ENCODE data around the gene DPYSL3. TPM values are rescaled to one million over a fixed set of nuclear protein-coding genes. Genes with fewer than 3 reads are reported as not detected.
"Not testable (repeated sequence)": the region's sequence is repeated elsewhere in the genome, so short reads cannot be mapped to it uniquely, and the experiment has no call there.

The DPYSL3 gene
- total RNA-seq, 4 donors from 2014 or later, result 175 to 475 (median 290) TPM

- Histone ChIP-seq H3K36me3 (no peaks in the 10 kb centered on the region), H3K27me3 (no peaks in the 10 kb centered on the region), H3K4me1 (no peaks in the 10 kb centered on the region), H3K4me3 (no peak overlapping the region), H3K27ac (no peak overlapping the region), H3K9me3 (no peaks in the 10 kb centered on the region)
- ATAC-seq, result no peak
- TF ChIP-seq POLR2A (IDR thresholded peaks at IDR 0.05), result no peak
- TF ChIP-seq CTCF (IDR thresholded peaks at IDR 0.05), result no peak
- TF ChIP-seq POLR2AphosphoS5 (IDR thresholded peaks at IDR 0.05), result no peak
- TF ChIP-seq EP300 (IDR thresholded peaks at IDR 0.05), result no peak
These were observed 138.6 kb downstream of the DPYSL3 start for GRCh38 chr5:147371290-147371689.

DNA sequence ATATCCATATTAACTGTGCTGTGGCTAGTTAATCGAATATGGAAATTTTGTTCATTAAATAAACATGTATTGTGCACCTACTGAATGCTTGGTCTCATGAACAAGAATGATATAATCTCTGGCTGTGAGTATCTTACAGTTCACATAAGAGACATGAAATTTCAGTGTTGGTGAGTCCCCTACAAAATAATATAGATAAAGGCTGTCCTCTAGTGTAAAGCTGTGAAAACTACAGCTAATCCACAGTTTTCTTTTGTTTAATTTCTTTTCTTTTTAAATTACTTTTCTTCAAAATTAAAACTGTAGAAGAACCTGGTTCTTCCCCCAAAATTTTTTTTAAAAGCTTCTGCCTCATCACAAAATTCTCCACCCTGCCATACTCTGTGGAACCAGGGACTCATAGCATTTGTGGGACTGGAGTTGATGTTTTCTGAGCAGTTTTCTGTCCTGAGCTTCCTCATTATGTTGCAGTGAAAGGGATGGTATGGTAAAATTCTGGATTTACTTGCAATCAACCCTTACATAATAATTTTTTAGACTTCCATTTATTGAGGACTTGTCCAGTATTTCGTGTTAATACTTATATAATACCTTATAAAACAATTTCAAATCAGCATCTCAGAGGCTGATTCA lies 140.0 kb downstream of the DPYSL3 start:
- no peak overlapping the region for H3K27ac ChIP-seq
- TF ChIP-seq CTCF (IDR thresholded peaks at IDR 0.05), result peak; percentile 27 to 64 (median 48)
- no peak for TF ChIP-seq EP300 (IDR thresholded peaks at IDR 0.05)
- H3K36me3 ChIP-seq, result no peaks in the 10 kb centered on the region
- no peak overlapping the region for H3K4me3 ChIP-seq
- H3K4me1 ChIP-seq, result no peaks in the 10 kb centered on the region
- 17 to 57% methylated on average over 2 of the region's 2 CpGs for WGBS, 2 donors (ENCODE audit: low coverage in 1 of 2)
- H3K27me3 ChIP-seq, result no peaks in the 10 kb centered on the region
- no peaks in the 10 kb centered on the region for H3K9me3 ChIP-seq
- ATAC-seq, result no peak

GRCh38 chr5:147367381-147367780 lies 142.5 kb downstream of the DPYSL3 start:
- not testable (repeated sequence) for ATAC-seq, H3K27ac ChIP-seq, H3K4me1 ChIP-seq, H3K4me3 ChIP-seq, H3K27me3 ChIP-seq, H3K36me3 ChIP-seq, H3K9me3 ChIP-seq
- 83% methylated on average over 6 of the region's 6 CpGs; no CpG with 5 or more reads in 1 of the 2 donors for WGBS, 2 donors (ENCODE audit: low coverage in 1 of 2)

- no peak overlapping the region for H3K27ac ChIP-seq
These were observed 148.3 kb downstream of the DPYSL3 start for GRCh38 chr5:147361441-147362175.

DNA sequence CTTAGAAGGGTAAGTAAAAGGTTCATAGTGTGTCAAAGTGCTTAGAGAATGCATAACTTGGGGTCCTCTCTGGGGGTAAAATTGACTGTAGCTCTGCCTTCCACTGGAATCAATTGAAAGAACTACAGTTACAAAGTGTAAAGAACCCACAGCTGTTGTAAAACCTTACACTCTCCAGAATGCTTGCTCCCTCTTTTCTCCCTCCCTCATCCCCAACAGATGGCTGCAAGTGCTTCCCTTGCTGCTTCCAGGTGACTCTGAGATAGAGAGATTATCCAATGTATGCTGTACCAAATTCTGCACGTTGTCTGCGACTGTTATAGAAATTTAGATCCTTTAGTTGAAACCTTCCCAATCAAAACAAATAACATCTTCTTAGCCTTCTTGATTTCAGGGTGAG lies 149.1 kb downstream of the DPYSL3 start:
- Histone ChIP-seq H3K36me3 (no peaks in the 10 kb centered on the region), H3K27me3 (no peaks in the 10 kb centered on the region), H3K9me3 (no peaks in the 10 kb centered on the region), H3K4me1 (no peaks in the 10 kb centered on the region), H3K4me3 (no peak overlapping the region), H3K27ac (no peak overlapping the region)
- no peak for ATAC-seq
- no peak for TF ChIP-seq EP300 (IDR thresholded peaks at IDR 0.05)
- TF ChIP-seq CTCF (IDR thresholded peaks at IDR 0.05), result no peak
- WGBS, 2 donors (ENCODE audit: low coverage in 1 of 2), result 56 to 63% methylated on average over 2 of the region's 2 CpGs

More at GRCh38 chr5:147361441-147362175, 148.3 kb downstream of the DPYSL3 start:
- H3K27me3 ChIP-seq, result no peaks in the 10 kb centered on the region
- no peaks in the 10 kb centered on the region for H3K9me3 ChIP-seq
- H3K4me3 ChIP-seq, result no peak overlapping the region
- no peaks in the 10 kb centered on the region for H3K4me1 ChIP-seq
- H3K36me3 ChIP-seq, result no peaks in the 10 kb centered on the region
- TF ChIP-seq POLR2AphosphoS5 (IDR thresholded peaks at IDR 0.05), result no peak
- TF ChIP-seq CTCF (IDR thresholded peaks at IDR 0.05), result no peak
- no peak for TF ChIP-seq EP300 (IDR thresholded peaks at IDR 0.05)
- no peak for TF ChIP-seq POLR2A (IDR thresholded peaks at IDR 0.05)
- 51 to 67% methylated on average over 4 of the region's 4 CpGs for WGBS, 2 donors (ENCODE audit: low coverage in 1 of 2)
- no peak for ATAC-seq

Measured in gastroesophageal sphincter (tissue), 4 donors.